Right atrium auricular region (tissue), 2 donors: Measurements from ENCODE around the gene MRI1. TPM values are rescaled to one million over a fixed set of nuclear protein-coding genes. Genes with fewer than 3 reads are reported as not detected.

Experiments
- DNase-seq: peaks from one replicate; pipeline ENCODE4 v3.0.0-alpha.2; 2019; ENCODE audit warnings: low spot score
- H3K27ac ChIP-seq, 2 donors: fragments of 200-600 bp; sonication (generic); 1 replicate in 1 of 2; 2 replicates in 1 of 2; pipeline ENCODE4 v1.5.1; 2016 to 2019
- H3K27me3 ChIP-seq, 2 donors: fragments of 200-600 bp; sonication (generic); one replicate each; pipeline versions ENCODE4 v1.5.1 to v1.6.0; 2017 to 2019
- H3K36me3 ChIP-seq: fragments of 200-600 bp; sonication (generic); one replicate; pipeline ENCODE4 v1.5.1; 2016
- H3K4me1 ChIP-seq, 2 donors: fragments of 200-600 bp; sonication (generic); one replicate each; pipeline versions ENCODE4 v1.5.1 to v1.6.0; 2017 to 2019
- H3K4me3 ChIP-seq, 2 donors: fragments of 200-600 bp; sonication (generic); 1 replicate in 1 of 2; 2 replicates in 1 of 2; pipeline ENCODE4 v1.5.1; 2017 to 2019; ENCODE audit warnings: mild to moderate bottlenecking in 1 of 2, moderate library complexity in 1 of 2
- H3K9me3 ChIP-seq, 2 donors: fragments of 200-600 bp; sonication (generic); one replicate each; pipeline ENCODE4 v1.5.1; 2019
- total RNA-seq, 2 donors: library from RNA; depleted of rRNA; stranded (reverse); fragments of >200 nt; gene quantifications; one replicate each; pipeline ENCODE4 v1.1.0, GENCODE V29; 2016
- TF ChIP-seq, protein P1 (sequence below), 2 donors: fragments of 200-600 bp; sonication (generic); IDR thresholded peaks; one replicate each; pipeline ENCODE4 v1.5.1; 2019; ENCODE audit warnings: antibody characterized with exemption in 2 of 2

MRI1 gene
- total RNA-seq, 2 donors from 2014 or later = 18.2 to 19.4 TPM

DNA sequence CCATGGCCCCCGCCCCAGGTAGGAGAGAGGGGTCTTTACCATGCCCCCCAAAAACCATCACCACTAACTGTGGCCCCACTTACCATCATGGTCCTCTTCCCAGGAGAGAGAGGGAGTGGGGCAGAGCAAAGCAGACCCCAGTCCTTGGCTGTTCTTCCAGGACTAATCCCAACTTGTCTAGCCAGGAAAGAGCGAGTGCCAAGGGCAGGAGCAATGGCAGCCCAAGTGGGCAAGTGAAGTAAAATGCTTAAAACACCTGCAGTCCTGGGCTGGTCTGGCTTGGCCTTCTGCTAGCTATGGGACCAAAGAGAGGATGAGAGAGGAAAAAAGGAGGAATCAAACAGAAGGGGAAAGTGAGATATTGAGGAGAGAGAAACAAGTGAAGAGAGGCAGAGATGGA lies 48.8 kb downstream of the MRI1 start:
- peaks cover 0 to 10% of the 10 kb centered on the region in 2 donors for H3K4me1 ChIP-seq
- TF ChIP-seq, protein P1, sequence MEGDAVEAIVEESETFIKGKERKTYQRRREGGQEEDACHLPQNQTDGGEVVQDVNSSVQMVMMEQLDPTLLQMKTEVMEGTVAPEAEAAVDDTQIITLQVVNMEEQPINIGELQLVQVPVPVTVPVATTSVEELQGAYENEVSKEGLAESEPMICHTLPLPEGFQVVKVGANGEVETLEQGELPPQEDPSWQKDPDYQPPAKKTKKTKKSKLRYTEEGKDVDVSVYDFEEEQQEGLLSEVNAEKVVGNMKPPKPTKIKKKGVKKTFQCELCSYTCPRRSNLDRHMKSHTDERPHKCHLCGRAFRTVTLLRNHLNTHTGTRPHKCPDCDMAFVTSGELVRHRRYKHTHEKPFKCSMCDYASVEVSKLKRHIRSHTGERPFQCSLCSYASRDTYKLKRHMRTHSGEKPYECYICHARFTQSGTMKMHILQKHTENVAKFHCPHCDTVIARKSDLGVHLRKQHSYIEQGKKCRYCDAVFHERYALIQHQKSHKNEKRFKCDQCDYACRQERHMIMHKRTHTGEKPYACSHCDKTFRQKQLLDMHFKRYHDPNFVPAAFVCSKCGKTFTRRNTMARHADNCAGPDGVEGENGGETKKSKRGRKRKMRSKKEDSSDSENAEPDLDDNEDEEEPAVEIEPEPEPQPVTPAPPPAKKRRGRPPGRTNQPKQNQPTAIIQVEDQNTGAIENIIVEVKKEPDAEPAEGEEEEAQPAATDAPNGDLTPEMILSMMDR (IDR thresholded peaks at IDR 0.05) = no peak
- no peak overlapping the region for H3K27ac ChIP-seq
- no peaks in the 10 kb centered on the region for H3K9me3 ChIP-seq
- H3K36me3 ChIP-seq = peaks cover 32% of the 10 kb centered on the region
- DNase-seq = no peak
- no peaks in the 10 kb centered on the region for H3K27me3 ChIP-seq
- H3K4me3 ChIP-seq = no peak overlapping the region

DNA sequence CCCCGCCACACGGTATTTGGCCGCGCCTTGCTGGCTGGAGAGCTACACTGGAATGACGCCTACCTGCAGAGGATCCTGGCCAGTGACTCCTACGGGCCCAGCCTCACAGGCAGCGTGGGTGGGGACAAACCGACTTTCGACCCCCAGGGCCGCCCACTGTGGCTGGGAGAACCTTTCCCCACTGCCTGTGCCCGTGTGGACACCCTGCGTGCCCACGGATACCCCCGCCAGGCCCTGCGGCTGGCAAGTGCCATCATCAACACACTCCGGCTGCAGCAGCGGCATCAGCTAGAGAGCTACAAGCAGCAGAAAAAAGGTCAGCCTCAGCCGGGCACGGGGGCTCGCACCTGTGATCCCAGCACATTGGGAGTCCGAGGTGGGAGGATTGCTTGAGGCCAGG lies 50.2 kb downstream of the MRI1 start:
- TF ChIP-seq, protein P1 (IDR thresholded peaks at IDR 0.05) = no peak
- Histone ChIP-seq H3K4me3 (no peak overlapping the region), H3K4me1 (peaks cover 0 to 11% of the 10 kb centered on the region in 2 donors), H3K36me3 (peaks cover 19% of the 10 kb centered on the region), H3K27me3 (no peaks in the 10 kb centered on the region), H3K9me3 (no peaks in the 10 kb centered on the region), H3K27ac (no peak overlapping the region)
- DNase-seq = no peak

DNA sequence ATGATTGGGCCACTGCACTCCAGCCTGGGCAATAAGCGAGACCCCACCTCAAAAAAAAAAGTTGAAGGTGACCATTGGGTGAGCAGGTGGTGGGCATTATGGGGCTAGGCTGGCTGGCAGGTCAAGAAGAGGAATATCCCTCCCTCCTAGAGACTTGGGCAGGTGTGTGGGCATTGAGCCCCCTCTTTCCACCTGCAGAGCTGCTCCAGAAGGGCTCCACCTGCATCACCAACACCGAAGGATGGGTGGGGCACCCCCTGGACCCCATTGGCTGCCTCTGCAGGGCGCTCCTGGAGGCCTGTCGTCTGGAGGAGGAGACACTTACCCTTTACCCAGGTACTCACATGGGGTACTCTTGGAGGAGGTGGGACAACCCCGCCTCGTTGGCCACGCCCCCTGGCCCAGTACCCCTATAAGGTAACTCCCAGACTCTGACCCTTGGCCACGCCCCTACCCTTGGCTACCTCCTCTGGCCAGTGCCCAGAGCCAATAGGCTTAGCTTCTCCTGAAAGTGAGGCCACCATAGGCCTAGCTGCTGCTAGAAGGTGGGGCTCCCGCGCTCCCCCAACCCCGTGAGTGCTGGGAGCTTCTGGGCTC lies 52.8 kb downstream of the MRI1 start:
- peaks cover 0 to 11% of the 10 kb centered on the region in 2 donors for H3K4me1 ChIP-seq
- TF ChIP-seq, protein P1 (IDR thresholded peaks at IDR 0.05) = no peak
- H3K36me3 ChIP-seq = peaks cover 14% of the 10 kb centered on the region
- no peak for DNase-seq
- H3K27ac ChIP-seq = no peak overlapping the region
- H3K27me3 ChIP-seq = no peaks in the 10 kb centered on the region
- no peaks in the 10 kb centered on the region for H3K9me3 ChIP-seq
- no peak overlapping the region for H3K4me3 ChIP-seq

DNA sequence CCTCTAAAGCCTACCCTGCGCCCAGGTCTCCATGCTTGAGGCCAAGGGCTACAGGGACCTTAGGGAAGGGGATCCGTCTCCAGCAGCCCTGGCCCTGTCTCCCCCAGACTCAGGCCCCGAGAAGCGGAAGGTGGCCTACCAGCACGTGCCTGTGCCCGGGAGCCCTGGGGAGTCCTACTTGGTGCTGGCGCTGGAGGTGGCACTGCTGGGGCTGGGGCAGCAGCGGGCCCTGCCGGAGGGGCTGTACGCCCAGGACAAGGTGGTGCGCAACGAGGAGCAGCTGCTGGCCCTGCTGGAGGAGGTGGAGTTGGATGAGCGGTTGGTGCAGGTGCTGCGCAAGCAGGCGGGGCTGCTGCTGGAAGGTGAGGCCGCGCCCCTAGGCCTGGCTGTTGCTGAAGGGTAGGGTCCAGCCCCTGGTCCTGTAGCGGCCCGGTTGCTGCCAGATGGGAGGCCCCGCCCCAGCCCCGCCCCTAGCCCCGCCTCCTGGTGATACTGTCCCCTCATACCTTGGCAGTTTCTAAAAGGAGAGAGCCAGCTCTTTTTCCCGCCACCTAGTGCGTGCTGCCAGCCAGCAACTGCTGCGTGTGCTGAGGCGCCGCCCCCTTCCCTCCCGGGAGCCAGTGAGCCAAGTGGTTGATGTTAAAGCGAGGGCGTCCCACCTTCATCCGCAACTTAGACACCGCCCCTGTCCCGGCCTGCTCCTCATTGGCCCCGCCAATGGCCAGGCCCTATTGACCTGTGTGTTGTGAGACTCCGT lies 53.5 kb downstream of the MRI1 start:
- no peaks in the 10 kb centered on the region for H3K27me3 ChIP-seq
- H3K4me1 ChIP-seq = peaks cover 0 to 11% of the 10 kb centered on the region in 2 donors
- TF ChIP-seq, protein P1 (IDR thresholded peaks at IDR 0.05) = no peak
- H3K9me3 ChIP-seq = no peaks in the 10 kb centered on the region
- no peak for DNase-seq
- peak overlapping the region in 1 of 2 donors; percentile 13 for H3K4me3 ChIP-seq
- peaks cover 12% of the 10 kb centered on the region for H3K36me3 ChIP-seq
- no peak overlapping the region for H3K27ac ChIP-seq

DNA sequence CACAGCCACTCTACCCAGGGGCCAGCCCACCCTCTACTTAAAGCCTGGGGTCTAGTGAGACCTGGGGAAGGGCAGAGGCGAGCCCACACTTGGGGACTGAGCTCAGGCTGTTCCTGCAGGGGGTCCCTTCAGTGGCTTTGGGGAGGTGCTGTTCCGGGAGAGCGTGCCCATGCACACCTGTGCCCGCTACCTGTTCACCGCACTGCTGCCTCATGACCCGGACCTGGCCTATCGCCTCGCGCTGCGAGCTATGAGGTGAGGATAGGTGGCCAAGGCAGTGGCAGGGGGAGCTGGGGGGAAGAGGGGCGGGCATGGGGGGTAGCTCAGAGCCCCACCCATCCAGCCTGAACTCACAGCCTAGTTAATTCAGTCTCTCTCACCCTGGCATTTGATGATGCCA lies 54.9 kb downstream of the MRI1 start:
- TF ChIP-seq, protein P1 (IDR thresholded peaks at IDR 0.05) = no peak
- H3K4me3 ChIP-seq = no peak overlapping the region
- H3K36me3 ChIP-seq = peaks cover 6% of the 10 kb centered on the region
- DNase-seq = no peak
- H3K4me1 ChIP-seq = peaks cover 0 to 11% of the 10 kb centered on the region in 2 donors
- H3K9me3 ChIP-seq = no peaks in the 10 kb centered on the region
- no peak overlapping the region for H3K27ac ChIP-seq
- no peaks in the 10 kb centered on the region for H3K27me3 ChIP-seq
